ENCODE data around the gene RCAN1.

DNA sequence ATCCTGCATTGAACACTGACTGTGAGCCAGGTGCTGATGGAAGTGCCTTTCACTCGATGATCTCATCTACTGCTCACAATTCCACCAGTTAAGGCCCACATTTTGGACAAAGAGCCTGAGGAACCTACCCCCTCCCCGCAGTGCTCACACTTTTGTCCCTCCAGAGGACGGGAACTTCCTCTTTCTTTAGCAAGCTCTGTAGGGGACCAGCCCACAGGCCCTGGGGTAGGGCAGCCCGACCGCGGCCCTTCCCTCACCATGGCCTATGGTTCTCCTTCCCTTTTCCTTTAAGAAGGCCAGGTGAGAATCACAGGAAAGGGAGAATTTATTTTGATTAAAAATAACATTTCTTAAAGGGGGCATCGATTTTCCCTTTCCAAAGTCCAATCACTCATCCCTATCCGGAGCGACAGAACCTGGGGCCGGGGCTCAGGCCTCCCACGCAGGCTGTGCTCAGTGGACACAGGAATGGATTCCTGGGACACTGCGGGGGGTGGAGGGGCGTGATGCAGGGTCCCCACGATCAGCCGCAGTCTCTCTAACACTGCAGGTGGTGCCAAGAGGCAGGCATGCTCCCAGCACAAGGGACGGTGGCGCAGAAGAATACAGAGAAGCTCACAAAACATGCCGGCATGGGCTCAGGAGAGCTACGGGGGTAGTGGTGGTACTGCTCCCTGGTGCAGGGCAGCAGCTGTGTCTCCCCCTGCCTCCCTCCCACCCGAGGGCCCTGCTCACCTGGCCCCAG, 94.0 kb downstream of the RCAN1 start:
- TF ChIP-seq, protein P1, sequence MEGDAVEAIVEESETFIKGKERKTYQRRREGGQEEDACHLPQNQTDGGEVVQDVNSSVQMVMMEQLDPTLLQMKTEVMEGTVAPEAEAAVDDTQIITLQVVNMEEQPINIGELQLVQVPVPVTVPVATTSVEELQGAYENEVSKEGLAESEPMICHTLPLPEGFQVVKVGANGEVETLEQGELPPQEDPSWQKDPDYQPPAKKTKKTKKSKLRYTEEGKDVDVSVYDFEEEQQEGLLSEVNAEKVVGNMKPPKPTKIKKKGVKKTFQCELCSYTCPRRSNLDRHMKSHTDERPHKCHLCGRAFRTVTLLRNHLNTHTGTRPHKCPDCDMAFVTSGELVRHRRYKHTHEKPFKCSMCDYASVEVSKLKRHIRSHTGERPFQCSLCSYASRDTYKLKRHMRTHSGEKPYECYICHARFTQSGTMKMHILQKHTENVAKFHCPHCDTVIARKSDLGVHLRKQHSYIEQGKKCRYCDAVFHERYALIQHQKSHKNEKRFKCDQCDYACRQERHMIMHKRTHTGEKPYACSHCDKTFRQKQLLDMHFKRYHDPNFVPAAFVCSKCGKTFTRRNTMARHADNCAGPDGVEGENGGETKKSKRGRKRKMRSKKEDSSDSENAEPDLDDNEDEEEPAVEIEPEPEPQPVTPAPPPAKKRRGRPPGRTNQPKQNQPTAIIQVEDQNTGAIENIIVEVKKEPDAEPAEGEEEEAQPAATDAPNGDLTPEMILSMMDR (IDR thresholded peaks at IDR 0.05), result no peak
- TF ChIP-seq, protein P2, sequence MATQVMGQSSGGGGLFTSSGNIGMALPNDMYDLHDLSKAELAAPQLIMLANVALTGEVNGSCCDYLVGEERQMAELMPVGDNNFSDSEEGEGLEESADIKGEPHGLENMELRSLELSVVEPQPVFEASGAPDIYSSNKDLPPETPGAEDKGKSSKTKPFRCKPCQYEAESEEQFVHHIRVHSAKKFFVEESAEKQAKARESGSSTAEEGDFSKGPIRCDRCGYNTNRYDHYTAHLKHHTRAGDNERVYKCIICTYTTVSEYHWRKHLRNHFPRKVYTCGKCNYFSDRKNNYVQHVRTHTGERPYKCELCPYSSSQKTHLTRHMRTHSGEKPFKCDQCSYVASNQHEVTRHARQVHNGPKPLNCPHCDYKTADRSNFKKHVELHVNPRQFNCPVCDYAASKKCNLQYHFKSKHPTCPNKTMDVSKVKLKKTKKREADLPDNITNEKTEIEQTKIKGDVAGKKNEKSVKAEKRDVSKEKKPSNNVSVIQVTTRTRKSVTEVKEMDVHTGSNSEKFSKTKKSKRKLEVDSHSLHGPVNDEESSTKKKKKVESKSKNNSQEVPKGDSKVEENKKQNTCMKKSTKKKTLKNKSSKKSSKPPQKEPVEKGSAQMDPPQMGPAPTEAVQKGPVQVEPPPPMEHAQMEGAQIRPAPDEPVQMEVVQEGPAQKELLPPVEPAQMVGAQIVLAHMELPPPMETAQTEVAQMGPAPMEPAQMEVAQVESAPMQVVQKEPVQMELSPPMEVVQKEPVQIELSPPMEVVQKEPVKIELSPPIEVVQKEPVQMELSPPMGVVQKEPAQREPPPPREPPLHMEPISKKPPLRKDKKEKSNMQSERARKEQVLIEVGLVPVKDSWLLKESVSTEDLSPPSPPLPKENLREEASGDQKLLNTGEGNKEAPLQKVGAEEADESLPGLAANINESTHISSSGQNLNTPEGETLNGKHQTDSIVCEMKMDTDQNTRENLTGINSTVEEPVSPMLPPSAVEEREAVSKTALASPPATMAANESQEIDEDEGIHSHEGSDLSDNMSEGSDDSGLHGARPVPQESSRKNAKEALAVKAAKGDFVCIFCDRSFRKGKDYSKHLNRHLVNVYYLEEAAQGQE (IDR thresholded peaks at IDR 0.05; ENCODE audit: insufficient read depth in 1 of 2, low read depth in 2 of 2, low read length in 1 of 2), result no peak
